NCI-H187 treated with DMSO at 0.1 percent for 48 hours (cell line): Measurements from ENCODE around the gene SLC38A8.

Source experiments
- DNase-seq: peaks from one replicate; lab custom pipeline; 2025; lab: John Stamatoyannopoulos, UW

Gene SLC38A8

DNA sequence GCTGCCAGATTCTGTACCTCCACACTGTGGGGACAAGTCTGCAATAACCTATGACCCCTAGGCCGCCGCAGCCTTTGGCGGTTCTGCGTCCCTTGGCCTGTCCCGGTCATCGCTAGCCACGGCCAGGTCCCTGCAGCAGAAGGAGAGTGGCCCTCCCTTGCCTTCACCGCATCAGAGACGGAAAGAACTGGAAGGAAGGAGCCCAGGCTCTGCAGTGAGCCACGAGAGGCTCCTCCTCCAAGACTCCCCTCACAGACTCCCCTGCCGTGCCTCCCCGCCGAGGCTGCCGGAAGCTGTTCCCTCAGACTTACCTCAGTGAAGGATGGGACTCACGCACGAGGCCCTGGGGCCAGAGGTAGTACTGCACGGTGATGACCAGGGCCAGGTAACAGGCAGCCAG, 11.0 kb downstream of the SLC38A8 start:
- DNase-seq: no peak

DNA sequence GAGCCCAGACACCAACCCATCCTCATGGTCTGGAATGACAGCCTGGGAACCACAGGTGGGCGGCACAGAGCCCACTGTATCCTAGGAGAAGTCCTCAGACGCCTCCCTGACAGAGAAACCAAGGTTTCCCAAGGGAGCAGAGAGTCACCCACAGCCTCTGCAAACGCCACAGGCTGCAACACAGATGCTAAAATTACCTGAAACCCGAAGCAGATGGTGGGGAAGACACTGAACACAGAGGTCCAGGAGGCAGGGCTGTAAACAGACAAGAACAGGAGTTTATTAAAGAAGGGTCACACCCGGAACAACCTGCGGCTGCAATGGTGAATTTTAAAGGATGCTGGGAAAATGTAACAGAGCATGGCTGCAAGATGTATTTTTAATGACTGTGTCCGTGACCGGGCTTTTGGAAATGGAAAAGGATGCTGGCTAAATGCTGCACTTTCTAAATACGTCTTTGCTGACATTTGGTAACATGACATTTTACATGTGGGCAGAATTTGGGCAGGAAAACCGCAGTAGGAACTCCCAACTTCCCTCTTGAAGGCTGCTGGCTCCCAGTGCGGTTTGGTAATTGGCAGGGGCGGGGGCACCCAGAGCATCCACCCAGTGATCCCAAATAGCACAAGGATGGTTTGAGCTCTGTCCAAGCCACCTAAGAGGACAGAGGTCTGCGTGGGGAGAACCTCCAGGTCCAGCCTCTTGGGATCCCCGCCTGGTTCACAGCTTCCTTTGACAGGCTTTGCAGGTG, 13.1 kb downstream of the SLC38A8 start:
- no peak for DNase-seq

DNA sequence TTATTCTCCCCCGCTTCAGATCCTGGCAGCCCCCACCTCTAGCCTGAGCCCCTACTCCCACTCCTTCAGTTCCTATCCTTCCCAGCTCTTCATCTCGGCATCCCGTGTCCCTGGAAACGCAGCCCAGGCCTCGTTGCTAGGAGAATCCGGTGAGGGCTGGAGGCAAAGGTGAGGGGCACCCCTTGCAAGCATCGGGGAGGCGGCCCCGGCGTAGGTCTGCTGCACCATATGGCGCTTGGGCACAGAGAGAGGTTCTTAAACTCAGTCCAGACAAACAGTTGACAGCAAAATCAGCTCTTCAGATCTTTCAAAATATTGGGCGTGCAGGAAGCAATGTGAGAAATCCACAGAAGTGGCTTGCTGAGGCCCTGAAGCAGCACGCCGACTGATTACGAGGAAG, 15.0 kb downstream of the SLC38A8 start:
- no peak for DNase-seq

DNA sequence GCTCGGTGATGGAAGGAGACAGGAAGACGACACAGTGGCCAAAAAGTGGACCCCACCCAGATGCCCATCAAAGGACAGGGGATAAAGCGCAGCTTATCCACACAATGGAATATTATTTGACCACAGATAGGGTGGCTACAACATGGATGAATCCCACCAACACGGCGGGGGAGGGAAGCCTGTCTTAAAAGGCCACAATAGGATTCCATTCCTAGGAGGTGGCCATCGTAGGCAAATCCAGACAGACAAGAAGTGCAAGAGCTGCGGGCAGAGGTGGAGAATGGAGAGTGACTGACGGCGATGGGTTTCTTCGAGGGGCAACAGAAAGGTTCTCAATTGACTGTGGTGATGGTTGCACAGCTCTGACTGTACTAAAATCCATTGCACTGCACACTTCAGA, 16.0 kb downstream of the SLC38A8 start:
- no peak for DNase-seq

DNA sequence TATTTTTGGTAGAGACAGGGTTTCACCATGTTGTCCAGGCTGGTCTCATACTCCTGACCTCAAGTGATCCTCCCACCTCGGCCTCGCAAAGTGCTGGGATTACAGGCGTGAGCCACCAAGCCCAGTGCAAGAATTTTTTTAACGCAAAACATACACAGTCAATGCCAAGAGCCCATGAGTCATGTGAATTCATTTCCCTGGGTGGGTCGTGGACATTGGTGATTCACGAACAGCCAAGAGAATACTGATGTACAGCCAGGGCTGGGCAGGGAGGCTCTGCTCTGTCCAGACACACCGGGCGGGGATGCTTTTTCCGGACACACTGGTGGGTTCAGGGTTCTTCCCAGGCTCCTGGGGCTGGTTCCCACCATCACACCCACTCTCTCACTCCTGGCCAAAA, 17.7 kb downstream of the SLC38A8 start:
- no peak for DNase-seq

DNA sequence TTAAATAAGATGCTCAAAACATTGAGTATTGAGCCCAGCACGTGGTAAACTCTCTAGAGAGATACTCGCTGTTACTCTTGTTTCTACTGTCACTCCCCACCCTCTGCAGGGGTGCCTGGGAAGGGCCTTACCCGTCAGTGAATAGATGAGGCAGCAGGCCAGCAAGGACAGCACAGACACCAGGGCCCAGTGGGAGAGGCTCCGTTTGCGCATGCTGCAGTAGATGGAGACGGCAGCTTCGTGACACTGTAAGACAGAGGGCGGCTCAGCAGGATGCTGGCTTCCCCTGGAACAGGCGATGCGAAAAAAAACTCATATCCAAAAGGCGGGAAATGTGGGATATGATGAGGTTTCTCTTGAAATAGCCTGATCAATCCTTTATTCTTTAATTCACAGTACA, 20.0 kb downstream of the SLC38A8 start:
- DNase-seq: no peak

DNA sequence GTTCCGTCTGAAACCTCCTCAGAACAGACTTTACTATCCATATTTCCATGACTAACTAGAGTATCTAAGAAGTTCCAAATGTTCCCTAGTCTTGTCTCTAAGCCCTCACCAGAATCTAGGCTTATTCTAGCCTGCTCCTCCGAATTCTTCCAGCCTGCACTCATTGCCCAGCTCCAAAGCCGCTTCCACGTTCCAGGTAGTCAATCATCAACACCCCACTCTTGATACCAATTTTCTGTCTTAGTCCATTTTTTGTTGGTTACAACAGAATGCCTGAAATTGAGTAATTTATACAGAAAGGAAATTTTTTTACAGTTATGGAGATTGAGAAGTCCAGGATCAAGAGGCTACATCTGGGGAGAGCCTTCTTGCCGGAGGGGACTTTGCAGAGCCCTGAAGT, 21.1 kb downstream of the SLC38A8 start:
- DNase-seq: no peak

DNA sequence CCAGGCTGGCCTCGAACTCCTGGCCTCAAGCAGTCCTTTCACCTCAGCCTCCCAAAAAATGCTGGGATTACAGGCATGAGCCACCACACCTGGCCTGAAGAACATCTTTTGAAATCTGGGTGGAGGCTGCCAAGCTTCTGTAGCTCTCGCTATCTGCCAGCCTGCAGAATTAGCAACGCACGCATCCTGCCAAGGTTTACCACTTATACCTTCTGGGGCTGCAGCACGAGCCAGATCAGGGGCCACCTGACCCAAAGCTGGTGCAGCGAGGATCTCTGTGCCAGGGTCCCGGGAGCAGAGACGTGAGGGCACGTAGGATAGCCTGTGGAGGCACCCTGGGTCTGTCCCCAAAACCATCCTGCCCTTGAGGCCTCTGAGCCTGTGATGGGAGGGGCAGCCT, 22.2 kb downstream of the SLC38A8 start:
- DNase-seq: no peak

DNA sequence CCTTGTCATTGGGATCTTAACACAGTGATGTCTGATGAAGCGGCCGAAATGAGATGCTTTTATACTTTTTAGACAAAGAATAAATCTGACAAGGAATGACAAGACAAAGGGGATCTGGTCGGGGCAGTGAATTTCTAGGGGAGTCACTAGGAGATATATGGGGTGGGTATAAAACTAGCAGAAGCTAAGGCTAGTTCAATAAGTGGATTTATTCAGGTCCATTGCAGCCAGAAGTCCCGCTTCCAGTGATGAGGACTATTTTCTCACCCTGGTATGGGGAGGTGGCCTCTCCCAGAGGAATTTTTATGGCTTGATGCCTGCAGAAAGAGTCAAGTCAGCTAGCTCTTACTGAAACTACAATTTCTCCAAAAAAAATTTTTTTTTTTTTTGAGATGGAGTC, 23.9 kb downstream of the SLC38A8 start:
- DNase-seq: no peak

DNA sequence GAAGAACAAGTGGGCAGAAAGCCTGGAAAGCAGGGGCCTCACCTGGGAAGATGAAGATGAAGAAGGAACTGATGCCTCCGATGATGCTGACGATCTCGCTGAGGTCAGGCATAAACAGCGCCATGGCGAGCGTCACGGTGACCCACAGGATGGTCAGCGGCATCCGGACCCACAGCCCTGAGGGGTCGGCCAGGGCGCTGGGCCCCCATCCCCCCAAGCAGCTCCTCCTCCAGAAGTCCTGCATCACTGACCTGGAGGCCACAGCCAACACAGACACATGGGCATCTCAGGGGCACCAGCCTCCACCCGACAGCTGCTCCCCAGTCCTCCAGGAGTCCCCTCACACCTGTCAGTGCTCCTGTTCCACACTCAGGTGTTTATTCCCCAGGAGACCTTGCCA, 26.1 kb downstream of the SLC38A8 start:
- no peak for DNase-seq

DNA sequence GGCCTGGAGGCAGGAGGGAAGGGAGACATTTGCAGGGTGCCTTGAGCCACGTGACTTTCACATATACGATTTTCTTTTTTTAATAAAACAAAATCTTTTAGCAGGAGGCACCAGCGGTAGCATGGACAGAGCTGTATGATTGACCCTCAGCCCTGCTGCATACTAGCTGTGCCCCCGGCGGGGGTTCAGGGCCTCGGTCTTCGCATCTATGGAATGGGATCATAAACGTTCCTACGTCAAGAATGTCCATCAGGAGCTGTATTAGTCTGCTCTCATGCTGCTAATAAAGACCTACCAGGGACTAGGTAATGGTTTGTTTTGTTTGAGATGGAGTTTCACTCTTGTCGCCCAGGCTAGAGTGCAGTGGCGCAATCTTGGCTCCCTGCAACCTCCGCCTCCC, 27.2 kb downstream of the SLC38A8 start:
- DNase-seq: no peak

DNA sequence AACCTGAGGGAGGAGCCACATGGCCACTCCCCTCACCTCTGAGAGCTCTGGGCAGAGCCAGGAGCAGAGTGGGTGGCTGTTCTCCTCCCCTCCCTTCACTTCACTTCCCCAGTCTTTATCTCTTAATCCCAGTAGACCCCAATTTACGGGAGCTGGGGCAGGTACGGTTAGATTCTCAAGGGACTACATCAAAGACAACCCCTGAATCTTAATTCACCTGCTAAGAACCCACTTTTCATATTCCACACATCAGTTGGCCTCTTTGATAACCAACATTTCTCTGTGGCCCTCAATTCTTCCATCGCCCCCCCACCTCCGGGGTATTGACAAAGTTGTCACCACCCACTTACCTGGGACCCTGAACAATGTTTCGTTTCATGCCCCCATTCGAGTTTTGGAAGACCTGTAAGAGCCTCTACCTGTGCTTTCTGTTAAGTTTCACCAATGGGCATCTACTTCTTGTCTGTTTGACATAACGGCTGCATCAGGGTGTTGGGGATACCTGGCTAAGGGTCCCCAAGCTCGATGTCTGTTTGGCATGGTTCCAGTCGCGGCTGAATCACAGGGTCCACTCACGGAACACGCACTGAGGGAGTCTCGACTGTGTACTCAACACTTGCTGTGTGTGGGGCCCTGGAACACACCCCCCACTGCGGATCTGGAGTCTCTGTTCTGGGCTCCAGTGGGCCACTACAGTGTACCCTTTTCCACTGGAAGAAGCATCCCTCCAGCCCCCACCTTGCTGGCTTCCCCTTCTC, 27.8 kb downstream of the SLC38A8 start:
- no peak for DNase-seq

DNA sequence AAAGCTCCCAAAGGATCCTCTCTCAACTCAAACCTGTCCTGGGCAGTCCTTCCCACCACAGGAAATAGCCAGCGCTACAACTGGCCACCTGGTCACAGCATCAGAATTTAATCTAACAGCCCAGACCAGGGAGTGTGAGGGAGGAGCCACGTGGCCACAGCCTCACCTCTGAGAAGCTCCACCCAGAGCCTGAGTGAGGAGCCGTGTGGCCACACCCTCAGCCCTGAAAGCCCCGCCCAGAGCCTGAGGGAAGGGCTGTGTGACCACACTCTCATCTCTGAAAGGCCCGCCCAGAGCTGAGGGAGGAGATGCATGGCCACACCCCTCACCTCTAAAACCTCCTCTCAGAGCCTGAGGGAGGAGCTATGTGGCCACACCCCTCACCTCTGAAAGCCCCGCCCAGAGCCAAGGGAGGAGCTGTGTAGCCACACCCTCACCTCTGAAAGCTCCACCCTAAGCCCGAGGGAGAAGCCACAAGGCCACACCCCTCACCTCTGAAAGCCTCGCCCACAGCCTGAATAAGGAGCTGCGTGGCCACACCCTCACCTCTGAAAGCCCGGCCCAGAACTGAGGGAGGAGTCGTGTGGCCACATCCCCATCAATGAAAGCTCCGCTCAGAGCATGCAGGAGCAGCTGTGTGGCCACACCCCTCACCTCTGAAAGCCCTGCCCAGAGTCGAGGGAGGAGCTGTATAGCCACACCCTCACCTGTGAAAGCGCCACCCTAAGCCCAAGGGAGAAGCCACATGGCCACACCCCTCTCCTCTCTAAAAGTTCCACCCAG, 28.6 kb downstream of the SLC38A8 start:
- peak; percentile 88 for DNase-seq

DNA sequence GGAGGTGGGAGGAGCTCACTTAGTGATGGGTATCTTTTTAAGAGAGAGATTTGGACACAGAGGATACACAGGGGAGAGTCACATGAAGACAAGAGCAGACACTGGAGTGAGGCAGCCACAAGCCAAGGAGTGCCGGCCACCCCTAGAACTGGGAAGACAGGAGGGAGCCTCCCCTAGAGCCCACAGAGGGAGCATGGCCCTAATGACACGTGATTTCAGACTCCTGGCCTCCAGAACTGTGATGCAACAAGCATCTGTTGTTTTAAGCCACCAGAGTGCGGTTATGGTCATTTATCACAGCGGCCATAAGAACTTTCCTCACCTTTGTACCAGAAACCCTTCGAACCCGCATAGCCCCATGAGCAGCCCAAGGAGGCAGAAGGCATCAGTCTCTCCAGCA, 33.3 kb downstream of the SLC38A8 start:
- DNase-seq: no peak

DNA sequence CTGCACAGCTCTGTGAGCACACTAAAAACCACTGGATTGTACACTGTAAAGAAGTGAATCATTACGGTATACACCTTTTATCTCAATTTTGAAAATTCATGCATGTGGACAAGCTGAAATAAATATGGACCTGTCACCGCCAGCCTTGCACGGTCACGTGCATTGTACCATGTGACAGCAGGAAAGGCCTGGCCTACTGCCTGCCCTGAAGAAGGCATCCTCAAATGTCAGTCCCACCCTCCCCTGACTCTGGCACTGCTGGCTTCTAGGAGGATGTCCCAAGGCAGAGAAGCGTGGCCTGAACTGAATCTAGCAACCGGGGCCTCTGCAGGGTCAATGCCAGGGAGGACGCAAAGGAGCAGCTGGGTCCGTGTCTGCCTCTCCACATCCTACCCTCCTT, 34.6 kb downstream of the SLC38A8 start:
- no peak for DNase-seq

DNA sequence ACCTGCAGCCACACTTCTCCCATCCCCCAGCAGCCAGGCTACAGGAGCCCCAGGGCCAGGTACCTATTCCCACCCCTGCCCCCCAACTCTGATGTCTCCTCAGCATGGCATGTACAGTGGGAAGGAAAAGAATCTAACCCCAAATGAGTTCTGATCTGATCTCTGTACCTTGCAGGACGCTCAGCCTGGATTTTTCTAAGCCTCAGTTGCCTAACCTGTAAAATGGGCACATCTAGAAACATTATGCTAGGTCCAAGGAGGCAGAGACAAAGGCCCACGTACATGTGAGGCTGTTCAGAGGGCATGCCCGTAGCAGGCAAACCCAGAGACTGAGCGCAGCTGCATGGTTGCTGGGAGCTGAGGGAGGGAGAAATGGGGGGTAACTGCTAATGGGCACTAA, 35.1 kb downstream of the SLC38A8 start:
- no peak for DNase-seq

DNA sequence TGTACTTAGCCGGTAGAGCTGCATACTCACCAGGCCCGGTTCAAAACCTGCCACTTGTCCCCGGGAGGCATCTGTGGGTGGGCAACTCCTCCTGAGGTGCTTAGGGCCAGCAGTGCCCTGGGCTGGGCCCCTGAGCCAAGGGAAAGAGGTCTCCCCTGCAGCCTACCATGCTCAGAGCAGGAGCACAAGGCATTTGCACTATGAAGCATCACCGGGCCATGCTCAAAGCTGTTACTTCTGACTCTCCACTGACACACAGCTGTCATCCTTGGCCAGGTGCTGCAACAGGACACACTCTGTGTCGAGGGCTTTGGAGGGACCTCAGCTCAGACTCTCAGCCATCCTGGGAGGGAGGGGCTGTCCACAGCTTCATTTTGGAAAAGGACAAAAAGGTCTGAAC, 37.2 kb downstream of the SLC38A8 start:
- no peak for DNase-seq

DNA sequence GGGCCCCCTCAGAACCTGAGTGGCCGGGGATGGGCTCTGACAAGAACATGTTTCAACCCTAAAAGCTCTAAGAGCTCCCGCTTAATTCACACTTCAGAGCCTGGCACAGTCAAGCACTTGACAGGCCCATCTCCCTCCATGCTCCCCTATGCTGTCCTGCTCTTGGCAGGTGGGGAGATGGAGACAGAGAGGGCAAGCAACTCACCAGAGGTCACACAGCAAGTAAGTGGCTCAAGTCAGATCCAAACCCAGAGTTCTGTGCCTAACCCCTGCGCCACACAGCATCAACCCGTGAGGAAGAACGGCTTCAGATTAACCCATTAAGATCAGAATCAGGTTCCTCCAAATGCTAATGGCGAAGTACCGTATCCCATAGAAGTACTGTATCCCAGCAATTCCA, 38.2 kb downstream of the SLC38A8 start:
- DNase-seq: no peak

DNA sequence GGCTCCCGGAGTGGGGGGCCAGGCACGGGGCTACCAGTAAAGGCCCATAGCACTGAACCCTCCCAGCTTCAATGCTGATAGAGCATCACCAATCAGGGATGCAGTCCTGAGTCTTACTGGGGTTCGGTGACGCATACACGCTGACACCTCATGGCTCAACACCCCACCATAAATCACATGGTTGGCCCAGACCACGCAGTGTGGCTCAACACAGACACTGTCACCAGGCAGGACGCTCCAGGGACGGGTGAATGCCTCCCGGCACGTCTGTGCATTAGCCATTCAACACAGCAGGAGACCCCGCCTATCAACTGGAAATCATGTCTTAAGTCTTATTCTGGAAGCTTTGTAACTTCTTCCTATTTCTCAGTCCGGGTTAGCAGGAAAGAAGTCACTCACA, 39.6 kb downstream of the SLC38A8 start:
- no peak for DNase-seq

DNA sequence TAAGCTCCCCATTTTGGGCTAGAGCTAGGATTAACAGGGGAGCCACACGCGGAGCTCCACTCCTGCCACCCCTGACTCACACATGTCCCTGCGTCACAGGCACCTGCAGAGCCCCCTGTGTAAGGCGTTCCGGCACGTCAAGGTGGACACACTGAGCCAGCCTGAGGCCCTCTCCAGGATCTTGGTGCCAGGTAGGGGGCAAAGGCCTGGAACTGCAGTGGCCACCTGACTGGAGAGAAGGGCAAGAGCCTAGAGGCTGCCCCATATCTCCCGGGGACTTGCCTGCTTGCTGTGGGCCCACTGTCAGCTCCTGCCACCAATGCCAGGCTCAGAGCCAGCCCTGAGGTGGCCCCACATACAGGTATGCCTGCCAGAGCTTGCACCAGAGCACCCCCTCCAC, 40.9 kb downstream of the SLC38A8 start:
- DNase-seq: no peak

DNA sequence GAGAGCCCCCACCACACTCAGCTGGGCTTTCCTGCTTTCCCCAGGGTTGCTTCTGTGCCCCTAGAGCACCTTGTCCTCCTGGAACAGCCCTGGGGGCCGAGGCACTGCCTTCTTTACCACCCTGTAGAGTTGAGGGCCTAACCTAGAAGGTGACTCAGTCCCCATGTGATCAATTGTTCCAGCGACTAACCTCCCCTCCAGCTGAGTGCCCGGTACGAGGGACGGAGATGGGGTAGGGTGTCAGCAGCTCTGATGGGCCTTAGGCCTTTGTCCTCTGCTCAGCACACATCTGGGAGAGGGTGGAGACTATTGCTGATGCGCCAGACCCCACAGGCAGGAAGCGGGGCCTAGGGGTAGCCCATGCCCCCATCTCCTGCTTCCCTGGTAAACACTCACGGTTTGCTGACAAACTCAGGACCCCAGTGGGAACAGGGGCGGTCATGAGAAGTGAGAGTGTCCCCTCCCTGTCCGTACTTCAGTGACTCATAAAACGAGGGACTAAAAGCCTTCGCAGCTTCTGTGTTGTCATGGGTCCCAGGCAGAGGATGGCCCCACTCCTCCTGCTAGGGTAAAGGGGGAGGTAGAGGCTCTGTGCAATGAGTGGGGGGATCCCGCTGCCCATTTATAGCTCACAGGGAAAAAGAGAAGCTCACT, 41.5 kb downstream of the SLC38A8 start:
- DNase-seq: no peak

DNA sequence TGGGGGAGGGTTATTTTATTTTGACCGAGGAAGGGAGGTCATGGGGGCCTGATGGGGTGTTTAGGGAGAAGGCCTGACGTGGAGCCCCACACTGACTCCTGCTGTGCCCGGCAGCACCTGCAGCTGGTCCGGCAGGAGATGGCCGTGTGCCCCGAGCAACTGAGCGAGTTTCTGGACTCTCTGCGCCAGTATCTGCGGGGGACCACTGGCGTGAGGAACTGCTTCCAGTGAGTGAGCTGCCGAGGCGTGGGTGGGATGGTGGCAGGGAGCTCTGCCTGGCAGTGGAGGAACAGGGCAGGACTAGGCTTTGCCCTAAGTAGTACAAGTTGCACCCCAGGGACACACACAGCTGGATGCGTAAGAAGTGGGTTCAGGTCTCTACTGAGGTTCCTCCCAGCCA, 44.5 kb downstream of the SLC38A8 start:
- DNase-seq: no peak
